Activated CD4-positive, alpha-beta T cell treated with anti-CD3 and anti-CD28 coated beads, Interleukin-2, Interleukin-4, amounts not matched to agents 100 ng/mL and 50 ng/mL, durations not matched to agents 16 hours and 8 hours (primary cell): ENCODE data around the gene LONP1.
"Not testable (repeated sequence)": the region's sequence is repeated elsewhere in the genome, so short reads cannot be mapped to it uniquely, and the experiment has no call there.

Experiments
- DNase-seq: peaks from one replicate; pipeline ENCODE4 v3.0.0-alpha.2; 2020; ENCODE audit warnings: low spot score

Gene LONP1

GRCh38 chr19:5692723-5693194 is 27.2 kb downstream of the LONP1 start:
- no peak for DNase-seq

- no peak for DNase-seq
Observed at GRCh38 chr19:5691822-5692722, 27.9 kb downstream of the LONP1 start.

GRCh38 chr19:5690955-5691821 is 28.8 kb downstream of the LONP1 start:
- DNase-seq: peak; percentile 57

- DNase-seq: peak; percentile 99
Observed at GRCh38 chr19:5690125-5690954, 29.6 kb downstream of the LONP1 start, which contains the start of gene RPL36. RPL36 (plus strand) TSS chr19:5690295; CDS start chr19:5690508, 213 bp downstream.

- not testable (repeated sequence) for DNase-seq
Observed at GRCh38 chr19:5688262-5688881, 31.6 kb downstream of the LONP1 start.

- no peak for DNase-seq
Observed at GRCh38 chr19:5687360-5688198, 32.4 kb downstream of the LONP1 start.

GRCh38 chr19:5686647-5687359 is 33.1 kb downstream of the LONP1 start:
- peak; percentile 100 for DNase-seq

- no peak for DNase-seq
Observed at GRCh38 chr19:5686326-5686646, 33.7 kb downstream of the LONP1 start.

- no peak for DNase-seq
Observed at GRCh38 chr19:5684694-5685430, 35.1 kb downstream of the LONP1 start.

- no peak for DNase-seq
Observed at GRCh38 chr19:5683177-5683886, 36.6 kb downstream of the LONP1 start.

GRCh38 chr19:5682107-5682482 is 37.9 kb downstream of the LONP1 start:
- no peak for DNase-seq

- no peak for DNase-seq
Observed at GRCh38 chr19:5681391-5682106, 38.4 kb downstream of the LONP1 start.

GRCh38 chr19:5680437-5681368 is 39.2 kb downstream of the LONP1 start, which contains the start of the genes HSD11B1L and MICOS13:
HSD11B1L (plus strand) TSS chr19:5681027; CDS start chr19:5684833, 3,806 bp downstream.
MICOS13 (minus strand) TSS chr19:5680516; CDS start chr19:5680486, 30 bp downstream.
- DNase-seq: peak; percentile 99

GRCh38 chr19:5680084-5680436 is 39.9 kb downstream of the LONP1 start:
- DNase-seq: no peak

- DNase-seq: no peak
Observed at GRCh38 chr19:5679289-5680083, 40.5 kb downstream of the LONP1 start.
